Thyroid gland (tissue), 4 donors: ENCODE results near the gene ARHGEF18. TPM values are rescaled to one million over a fixed set of nuclear protein-coding genes. Genes with fewer than 3 reads are reported as not detected.

Experiments used
- DNase-seq, 2 donors: peaks; one replicate each; pipeline ENCODE4 v3.0.0-alpha.2; 2019
- H3K27ac ChIP-seq, 3 donors: fragments of 200-600 bp; sonication (generic); 1 replicate in 2 of 3; 2 replicates in 1 of 3; pipeline ENCODE4 v1.5.1; 2016 to 2019; ENCODE audit warnings: mild to moderate bottlenecking in 1 of 3, moderate library complexity in 1 of 3
- H3K27me3 ChIP-seq: fragments of 200-600 bp; sonication (generic); one replicate; pipeline ENCODE4 v1.5.1; 2019
- H3K36me3 ChIP-seq, 2 donors: fragments of 200-600 bp; sonication (generic); one replicate each; pipeline ENCODE4 v1.5.1; 2016 to 2019
- H3K4me1 ChIP-seq, 2 donors: fragments of 200-600 bp; sonication (generic); one replicate each; pipeline ENCODE4 v1.5.1; 2017 to 2019
- H3K4me3 ChIP-seq, 3 donors: fragments of 200-600 bp; sonication (generic); replicated peaks in 1 of 3; 1 replicate in 2 of 3; 2 replicates in 1 of 3; pipeline ENCODE4 v1.5.1; 2016; ENCODE audit warnings: mild to moderate bottlenecking in 1 of 3
- H3K9me3 ChIP-seq: fragments of 200-600 bp; sonication (generic); one replicate; pipeline ENCODE4 v1.5.1; 2017
- CTCF ChIP-seq, 6 experiments: fragments of 200-600 bp in 3 of 6; fragments of 450-650 bp in 3 of 6; sonication (generic) in 3 of 6; IDR thresholded peaks; one replicate each; pipeline ENCODE4 v1.5.1; 2016 to 2019; ENCODE audit warnings: antibody characterized with exemption in 6 of 6, mild to moderate bottlenecking in 2 of 6, inconsistent platforms in 1 of 6, moderate library complexity in 1 of 6
- POLR2A ChIP-seq, 2 donors: fragments of 450-650 bp; IDR thresholded peaks; one replicate each; pipeline ENCODE4 v1.6.1; 2017; ENCODE audit warnings: antibody characterized with exemption in 2 of 2, mild to moderate bottlenecking in 2 of 2, moderate library complexity in 1 of 2
- WGBS, 2 donors: methylation state at CpG; one replicate each; pipeline ENCODE4 v1.1.5; 2017; 5-methylcytosine and 5-hydroxymethylcytosine counted together
- intact Hi-C: fragments of 100-400 bp; cut with DNase I; formaldehyde crosslinking; loops from one replicate; pipeline ENCODE4 v1.15.1; 2023
- total RNA-seq, 4 donors: library from RNA; depleted of rRNA; stranded (reverse); fragments of >200 nt; gene quantifications; one replicate each; pipeline ENCODE4 v1.2.3, GENCODE V29; 2016

The ARHGEF18 gene
- total RNA-seq, 4 donors from 2014 or later = 22.6 to 37.2 (median 27.2) TPM

GRCh38 chr19:7395360-7396066 lies 46.8 kb downstream of the ARHGEF18 start:
- no peak for DNase-seq
- Histone ChIP-seq H3K9me3 (no peaks in the 10 kb centered on the region), H3K36me3 (no peaks in the 10 kb centered on the region), H3K4me1 (peaks cover 11 to 15% of the 10 kb centered on the region in 2 donors), H3K27ac (peak overlapping the region in 2 of 3 donors; percentile 56 to 60), H3K27me3 (no peaks in the 10 kb centered on the region), H3K4me3 (peak overlapping the region; percentile 42 to 97 (median 89))
- TF ChIP-seq CTCF (IDR thresholded peaks at IDR 0.05) = no peak
- no peak for TF ChIP-seq POLR2A (IDR thresholded peaks at IDR 0.05)
- WGBS, 2 donors = 2 to 3% methylated on average over 13 to 17 of the region's 28 CpGs
- intact Hi-C loops = loop anchor here (10.0 kb wide), 1 partner anchor 139 kb away; the partner anchor contains the start of gene PNPLA6

GRCh38 chr19:7397687-7398086 lies 49.0 kb downstream of the ARHGEF18 start:
- no peak for TF ChIP-seq CTCF (IDR thresholded peaks at IDR 0.05)
- TF ChIP-seq POLR2A (IDR thresholded peaks at IDR 0.05) = no peak
- intact Hi-C loops = loop anchor here (10.0 kb wide), 1 partner anchor 137 kb away; the partner anchor contains the start of gene PNPLA6
- 95 to 96% methylated on average over 9 of the region's 9 CpGs for WGBS, 2 donors

More at GRCh38 chr19:7397687-7398086, 49.0 kb downstream of the ARHGEF18 start:
- H3K36me3 ChIP-seq = no peaks in the 10 kb centered on the region
- H3K27ac ChIP-seq = no peak overlapping the region
- H3K27me3 ChIP-seq = no peaks in the 10 kb centered on the region
- no peak overlapping the region for H3K4me3 ChIP-seq
- DNase-seq = no peak
- peaks cover 11 to 15% of the 10 kb centered on the region in 2 donors for H3K4me1 ChIP-seq
- H3K9me3 ChIP-seq = no peaks in the 10 kb centered on the region

Other genes with a start within 250 kb of the ARHGEF18 start
- gene INSR, start 54.5 kb upstream of the ARHGEF18 start, total RNA-seq = 100 to 1,000 TPM in 1 of 4 donors, 10 to 100 TPM in 3; 38.9 to 101 (median 67.7) TPM
- 10 to 100 TPM in 1 of 4 donors, 1 to 10 TPM in 3; 2.3 to 11.5 (median 5.5) TPM for gene PEX11G, start 140.1 kb downstream of the ARHGEF18 start, total RNA-seq
- gene ZNF358, start 167.2 kb downstream of the ARHGEF18 start, total RNA-seq = 100 to 1,000 TPM in 1 of 4 donors, 10 to 100 TPM in 3; 57.6 to 102 (median 69.5) TPM
- 10 to 100 TPM in 3 of 4 donors, 1 to 10 TPM in 1; 9.1 to 25.0 (median 14.5) TPM for gene MCOLN1, start 173.7 kb downstream of the ARHGEF18 start, total RNA-seq
- gene PNPLA6, start 186.8 kb downstream of the ARHGEF18 start, total RNA-seq = 10 to 100 TPM; 53.2 to 93.9 (median 84.1) TPM
- 10 to 100 TPM in 3 of 4 donors, 1 to 10 TPM in 1; 9.0 to 25.4 (median 14.2) TPM for gene CAMSAP3, start 246.9 kb downstream of the ARHGEF18 start, total RNA-seq